ENCODE measurements around the gene MMP28.

Gene MMP28

GRCh38 chr17:35809855-35810461, 14.5 kb upstream of the MMP28 start:
- Histone ChIP-seq H3K4me1 (ENCODE audit: low read length) (peaks cover 14% of the 10 kb centered on the region), H4K20me1 (ENCODE audit: insufficient read depth, low read length) (peaks cover 15% of the 10 kb centered on the region; the same call in 1 of the 2 replicates), H2AFZ (ENCODE audit: low read length) (0 out of 2 replicates have a peak overlapping the region, but pooled peaks have one; percentile 39)

GRCh38 chr17:35808962-35809854, 13.8 kb upstream of the MMP28 start, which contains the start of gene TAF15:
TAF15 (plus strand) TSS chr17:35809484; CDS start chr17:35809570, 86 bp downstream.
- H3K79me2 ChIP-seq (ENCODE audit: low read length) = peaks cover 50% of the 10 kb centered on the region
- no peaks in the 10 kb centered on the region for H3K27me3 ChIP-seq (replicated peaks; ENCODE audit: insufficient read depth, low read length)
- H3F3A ChIP-seq (ENCODE audit: insufficient read depth, low read length) = 0 out of 2 replicates have a peak, but pooled peaks cover 3% of the 10 kb centered on the region
- no peaks in the 10 kb centered on the region for H3K36me3 ChIP-seq (replicated peaks; ENCODE audit: insufficient read depth, low read length)
- peak within 1 kb of the TSS; percentile 39 for H2AFZ ChIP-seq (ENCODE audit: low read length)
- H3K27ac ChIP-seq (ENCODE audit: low read length) = peak within 1 kb of the TSS; percentile 81
- TF ChIP-seq EZH2phosphoT487 (IDR thresholded peaks at IDR 0.05; ENCODE audit: low read length) (no peak), CTCF (IDR thresholded peaks at IDR 0.05; ENCODE audit: low read length) (peak; percentile 83), EZH2 (optimal IDR thresholded peaks at IDR 0.05; ENCODE audit: low read depth, low read length) (no peak)
- peaks cover 14% of the 10 kb centered on the region for H3K4me1 ChIP-seq (ENCODE audit: low read length)
- H3K4me2 ChIP-seq (ENCODE audit: low read depth, low read length) = peak within 1 kb of the TSS; percentile 80
- peaks cover 15% of the 10 kb centered on the region; the same call in 1 of the 2 replicates for H4K20me1 ChIP-seq (ENCODE audit: insufficient read depth, low read length)
- peak; percentile 97 for DNase-seq
- peak within 1 kb of the TSS; percentile 94 for H3K9ac ChIP-seq (ENCODE audit: low read length)
- no peaks in the 10 kb centered on the region for H3K9me3 ChIP-seq (replicated peaks; ENCODE audit: insufficient read depth, low read length)
- H3K4me3 ChIP-seq (ENCODE audit: low read length) = peak within 1 kb of the TSS; percentile 97
- H3K9me2 ChIP-seq (replicated peaks; ENCODE audit: insufficient read depth, low read length) = no peaks in the 10 kb centered on the region

More at GRCh38 chr17:35809855-35810461, 14.5 kb upstream of the MMP28 start:
- Histone ChIP-seq H3K27ac (ENCODE audit: low read length) (peak overlapping the region; percentile 81; the same call in 1 of the 2 replicates), H3K36me3 (replicated peaks; ENCODE audit: insufficient read depth, low read length) (no peaks in the 10 kb centered on the region), H3K4me2 (ENCODE audit: low read depth, low read length) (peak overlapping the region; percentile 74), H3K27me3 (replicated peaks; ENCODE audit: insufficient read depth, low read length) (no peaks in the 10 kb centered on the region), H3K9me3 (replicated peaks; ENCODE audit: insufficient read depth, low read length) (no peaks in the 10 kb centered on the region), H3F3A (ENCODE audit: insufficient read depth, low read length) (0 out of 2 replicates have a peak, but pooled peaks cover 3% of the 10 kb centered on the region), H3K79me2 (ENCODE audit: low read length) (peaks cover 57% of the 10 kb centered on the region), H3K9me2 (replicated peaks; ENCODE audit: insufficient read depth, low read length) (no peaks in the 10 kb centered on the region), H3K9ac (ENCODE audit: low read length) (peak overlapping the region; percentile 94), H3K4me3 (ENCODE audit: low read length) (peak overlapping the region; percentile 97)
- peak; percentile 15 for DNase-seq
- TF ChIP-seq EZH2phosphoT487 (IDR thresholded peaks at IDR 0.05; ENCODE audit: low read length) = no peak
- no peak for TF ChIP-seq CTCF (IDR thresholded peaks at IDR 0.05; ENCODE audit: low read length)
- TF ChIP-seq EZH2 (optimal IDR thresholded peaks at IDR 0.05; ENCODE audit: low read depth, low read length) = no peak

- TF ChIP-seq CTCF (IDR thresholded peaks at IDR 0.05; ENCODE audit: low read length) (no peak), EZH2phosphoT487 (IDR thresholded peaks at IDR 0.05; ENCODE audit: low read length) (no peak), EZH2 (optimal IDR thresholded peaks at IDR 0.05; ENCODE audit: low read depth, low read length) (no peak)
Observed at GRCh38 chr17:35808240-35808961, 13.0 kb upstream of the MMP28 start.

More at GRCh38 chr17:35808240-35808961, 13.0 kb upstream of the MMP28 start:
- peak overlapping the region; percentile 81; the same call in 1 of the 2 replicates for H3K27ac ChIP-seq (ENCODE audit: low read length)
- H3F3A ChIP-seq (ENCODE audit: insufficient read depth, low read length) = 0 out of 2 replicates have a peak, but pooled peaks cover 3% of the 10 kb centered on the region
- peaks cover 14% of the 10 kb centered on the region for H3K4me1 ChIP-seq (ENCODE audit: low read length)
- no peaks in the 10 kb centered on the region for H3K9me2 ChIP-seq (replicated peaks; ENCODE audit: insufficient read depth, low read length)
- DNase-seq = no peak
- peak overlapping the region; percentile 39 for H2AFZ ChIP-seq (ENCODE audit: low read length)
- H3K27me3 ChIP-seq (replicated peaks; ENCODE audit: insufficient read depth, low read length) = no peaks in the 10 kb centered on the region
- H3K79me2 ChIP-seq (ENCODE audit: low read length) = peaks cover 41% of the 10 kb centered on the region
- no peaks in the 10 kb centered on the region for H3K36me3 ChIP-seq (replicated peaks; ENCODE audit: insufficient read depth, low read length)
- H4K20me1 ChIP-seq (ENCODE audit: insufficient read depth, low read length) = peaks cover 13% of the 10 kb centered on the region; the same call in 1 of the 2 replicates
- peak overlapping the region; percentile 97 for H3K4me3 ChIP-seq (ENCODE audit: low read length)
- H3K9me3 ChIP-seq (replicated peaks; ENCODE audit: insufficient read depth, low read length) = no peaks in the 10 kb centered on the region
- peak overlapping the region; percentile 94 for H3K9ac ChIP-seq (ENCODE audit: low read length)
- peak overlapping the region; percentile 80 for H3K4me2 ChIP-seq (ENCODE audit: low read depth, low read length)
